Nucleus accumbens (tissue), 56 donors: ENCODE measurements around the gene APOD.
"Not testable (repeated sequence)": the region's sequence is repeated elsewhere in the genome, so short reads cannot be mapped to it uniquely, and the experiment has no call there.

Source experiments
- DNase-seq, 56 donors: peaks; one replicate each; lab custom pipeline; 2025; lab: John Stamatoyannopoulos, UW

APOD gene

GRCh38 chr3:195583831-195584542, at the start of gene APOD:
TSS of gene APOD (minus strand) at chr3:195583940. CDS start at chr3:195579461, 4,479 bp downstream.
- peak in 52 of 56 donors; percentile 17 to 85 (median 68) for DNase-seq

DNA sequence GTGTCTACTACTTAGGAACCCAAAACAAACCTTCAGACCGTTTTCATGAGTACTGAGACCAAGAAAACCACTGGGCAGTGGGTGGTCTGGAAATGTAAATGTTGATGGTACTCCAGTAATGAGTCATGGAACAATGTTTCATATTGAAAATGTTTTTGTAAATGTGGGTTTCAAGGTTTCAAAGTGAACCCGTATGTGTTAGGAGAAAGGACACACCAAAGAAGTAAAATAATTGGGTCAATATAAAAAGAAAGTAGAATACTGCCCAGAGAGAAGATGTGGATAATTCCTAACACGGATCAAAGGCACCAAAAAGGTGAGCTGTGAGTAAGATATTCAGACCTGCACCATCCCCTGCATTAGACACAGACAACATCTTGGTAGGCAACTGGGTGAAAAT, 49.6 kb upstream of the APOD start:
- not testable (repeated sequence) for DNase-seq

DNA sequence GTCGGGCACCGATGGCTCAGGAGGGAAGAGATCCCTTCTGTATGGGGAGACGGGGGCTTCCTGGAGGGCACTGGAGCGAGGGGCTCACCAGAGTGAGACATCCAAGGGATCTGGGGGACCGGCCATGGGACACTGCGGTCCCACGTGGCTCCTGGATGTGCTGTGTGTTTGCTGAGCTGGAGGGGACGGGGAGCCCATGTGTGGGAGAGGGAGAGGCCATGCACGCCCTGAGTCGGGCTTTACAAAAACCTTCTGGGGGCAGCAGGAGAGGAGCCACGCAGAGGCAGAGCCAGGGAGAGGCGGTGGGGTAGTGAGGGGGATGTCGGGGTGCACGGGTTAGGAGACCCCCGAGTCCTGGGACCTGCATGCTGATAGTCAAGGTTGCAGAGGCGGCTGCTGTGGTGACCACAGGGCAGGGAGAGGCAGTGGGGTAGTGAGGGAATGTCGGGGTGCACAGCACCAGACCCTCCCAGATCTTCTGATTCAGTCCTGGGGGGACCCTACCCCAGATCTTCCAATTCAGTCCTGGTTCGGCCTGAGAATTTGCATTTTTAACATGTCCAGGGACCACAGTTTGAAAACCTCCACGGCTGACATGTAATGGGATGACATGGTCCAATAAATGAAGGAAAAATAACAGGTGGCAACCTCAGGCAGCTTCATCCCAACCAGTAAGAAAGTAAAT, 48.9 kb upstream of the APOD start:
- not testable (repeated sequence) for DNase-seq

GRCh38 chr3:195632046-195632445, 48.3 kb upstream of the APOD start:
- DNase-seq, result not testable (repeated sequence)

GRCh38 chr3:195630938-195631495, 47.3 kb upstream of the APOD start:
- not testable (repeated sequence) for DNase-seq

GRCh38 chr3:195630086-195630917, 46.6 kb upstream of the APOD start:
- not testable (repeated sequence) for DNase-seq

DNA sequence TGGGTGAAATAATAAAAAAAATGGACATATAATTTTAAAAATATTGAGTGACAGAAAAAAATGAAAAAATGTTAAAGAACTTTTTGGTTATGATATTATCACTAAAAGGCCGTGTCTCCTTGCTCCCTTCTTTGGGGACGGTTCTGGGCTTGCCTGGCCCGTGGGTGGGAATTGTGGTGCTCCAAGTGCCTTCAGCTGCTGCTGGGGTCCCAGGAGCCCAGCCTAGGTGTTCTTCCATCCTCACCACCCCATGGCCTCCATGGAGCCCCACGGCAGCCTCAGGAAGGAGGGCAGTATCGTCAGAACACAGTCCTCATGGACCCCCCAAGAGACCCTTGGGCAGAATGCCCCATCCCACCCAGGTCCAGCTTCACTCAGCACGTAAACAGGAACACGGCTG, 45.9 kb upstream of the APOD start:
- DNase-seq, result not testable (repeated sequence)

DNA sequence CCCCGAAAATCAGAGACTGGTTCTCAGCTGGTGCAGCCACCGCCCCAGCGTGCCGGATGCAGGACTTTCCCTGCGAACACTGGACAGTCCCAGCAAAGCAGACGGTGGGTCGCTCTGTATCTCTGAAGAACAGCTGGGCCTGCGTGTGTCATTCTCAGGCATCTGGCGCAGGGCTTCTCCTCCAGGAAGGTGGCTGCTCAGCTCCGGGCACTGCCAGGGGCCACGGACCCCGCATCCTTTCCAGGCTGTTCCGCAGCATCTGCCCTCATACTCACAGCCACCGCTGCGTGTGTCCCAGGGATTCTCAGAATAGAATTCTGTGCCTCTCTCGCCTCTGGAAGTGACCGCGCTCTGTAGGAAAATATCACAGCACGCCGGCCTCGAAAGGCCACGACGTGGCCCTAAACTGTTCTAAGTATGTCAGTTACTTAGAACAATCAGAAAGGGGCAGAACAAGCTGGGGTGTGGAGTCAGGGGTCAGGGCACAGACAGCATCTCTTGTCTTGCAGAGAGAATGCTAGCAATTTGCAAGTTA, 44.7 kb upstream of the APOD start:
- DNase-seq, result not testable (repeated sequence)

- not testable (repeated sequence) for DNase-seq
These were observed 44.0 kb upstream of the APOD start for GRCh38 chr3:195627515-195628385.

GRCh38 chr3:195624603-195625560, 41.1 kb upstream of the APOD start:
- DNase-seq, result not testable (repeated sequence)

- DNase-seq, result not testable (repeated sequence)
These were observed 40.4 kb upstream of the APOD start for GRCh38 chr3:195624171-195624570.

GRCh38 chr3:195623217-195623965, 39.7 kb upstream of the APOD start:
- DNase-seq, result not testable (repeated sequence)

GRCh38 chr3:195622523-195623170, 38.9 kb upstream of the APOD start:
- not testable (repeated sequence) for DNase-seq

GRCh38 chr3:195622012-195622411, 38.3 kb upstream of the APOD start:
- not testable (repeated sequence) for DNase-seq

- not testable (repeated sequence) for DNase-seq
These were observed 37.4 kb upstream of the APOD start for GRCh38 chr3:195621095-195621494.

GRCh38 chr3:195620476-195620875, 36.7 kb upstream of the APOD start:
- DNase-seq, result not testable (repeated sequence)
